Measurements from ENCODE around the gene RPL31.

Gene RPL31

DNA sequence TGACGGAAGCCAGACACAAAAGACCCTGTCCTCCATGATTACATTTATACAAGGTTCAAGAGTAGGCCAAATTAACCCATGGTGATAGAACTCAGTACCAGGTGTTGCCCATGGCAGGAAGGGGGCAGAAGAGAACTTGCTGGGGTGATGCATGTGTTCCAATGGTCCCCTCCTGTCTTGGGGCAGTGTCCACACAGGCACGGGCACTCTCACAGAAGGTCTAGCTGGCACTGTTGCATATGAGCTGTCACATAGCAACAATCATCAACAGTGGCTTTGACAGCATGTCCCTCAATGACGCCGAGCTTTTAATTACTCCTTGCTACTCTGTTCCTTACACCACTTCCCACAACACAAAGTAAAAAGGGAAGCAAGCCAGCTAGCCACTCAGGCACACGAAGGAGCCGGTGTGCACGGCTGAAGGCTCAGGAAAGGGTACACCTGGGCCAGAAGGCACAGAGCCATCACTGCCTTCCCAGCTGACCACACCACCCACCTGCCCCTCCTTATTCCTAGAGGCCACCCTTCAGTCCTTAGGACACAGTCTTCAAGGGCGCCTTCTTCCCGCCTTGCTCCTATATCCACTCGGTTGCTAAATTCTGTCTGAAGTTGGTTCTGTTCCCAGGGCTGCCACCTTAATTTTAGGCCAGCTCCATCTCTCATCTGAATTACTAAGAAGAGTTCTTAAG is 28.9 kb downstream of the RPL31 start:
- TF ChIP-seq BACH2 (CRISPR knock-in tag; IDR thresholded peaks at IDR 0.05; ENCODE audit: borderline replicate concordance) (no peak), ZFP3 (CRISPR knock-in tag; IDR thresholded peaks at IDR 0.05) (no peak), ZNF565 (CRISPR knock-in tag; conservative IDR thresholded peaks at IDR 0.05; ENCODE audit: low read depth) (no peak), ZC3H10 (CRISPR knock-in tag; IDR thresholded peaks at IDR 0.05) (no peak), TCF4 (CRISPR knock-in tag; IDR thresholded peaks at IDR 0.05; ENCODE audit: borderline replicate concordance) (no peak), ESRRG (CRISPR knock-in tag; IDR thresholded peaks at IDR 0.05) (no peak), PPARA (CRISPR knock-in tag; IDR thresholded peaks at IDR 0.05; ENCODE audit: borderline replicate concordance) (no peak), CSDC2 (CRISPR knock-in tag; IDR thresholded peaks at IDR 0.05) (no peak), OSR1 (CRISPR knock-in tag; IDR thresholded peaks at IDR 0.05) (no peak), TOX (CRISPR knock-in tag; IDR thresholded peaks at IDR 0.05; ENCODE audit: borderline replicate concordance) (no peak), ZNF8 (CRISPR knock-in tag; IDR thresholded peaks at IDR 0.05) (no peak), SNAI2 (CRISPR knock-in tag; IDR thresholded peaks at IDR 0.05) (no peak)
- TF ChIP-seq, protein P1, sequence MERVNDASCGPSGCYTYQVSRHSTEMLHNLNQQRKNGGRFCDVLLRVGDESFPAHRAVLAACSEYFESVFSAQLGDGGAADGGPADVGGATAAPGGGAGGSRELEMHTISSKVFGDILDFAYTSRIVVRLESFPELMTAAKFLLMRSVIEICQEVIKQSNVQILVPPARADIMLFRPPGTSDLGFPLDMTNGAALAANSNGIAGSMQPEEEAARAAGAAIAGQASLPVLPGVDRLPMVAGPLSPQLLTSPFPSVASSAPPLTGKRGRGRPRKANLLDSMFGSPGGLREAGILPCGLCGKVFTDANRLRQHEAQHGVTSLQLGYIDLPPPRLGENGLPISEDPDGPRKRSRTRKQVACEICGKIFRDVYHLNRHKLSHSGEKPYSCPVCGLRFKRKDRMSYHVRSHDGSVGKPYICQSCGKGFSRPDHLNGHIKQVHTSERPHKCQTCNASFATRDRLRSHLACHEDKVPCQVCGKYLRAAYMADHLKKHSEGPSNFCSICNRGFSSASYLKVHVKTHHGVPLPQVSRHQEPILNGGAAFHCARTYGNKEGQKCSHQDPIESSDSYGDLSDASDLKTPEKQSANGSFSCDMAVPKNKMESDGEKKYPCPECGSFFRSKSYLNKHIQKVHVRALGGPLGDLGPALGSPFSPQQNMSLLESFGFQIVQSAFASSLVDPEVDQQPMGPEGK (CRISPR knock-in tag; IDR thresholded peaks at IDR 0.05; ENCODE audit: borderline replicate concordance) = no peak
- TF ChIP-seq, protein P2, sequence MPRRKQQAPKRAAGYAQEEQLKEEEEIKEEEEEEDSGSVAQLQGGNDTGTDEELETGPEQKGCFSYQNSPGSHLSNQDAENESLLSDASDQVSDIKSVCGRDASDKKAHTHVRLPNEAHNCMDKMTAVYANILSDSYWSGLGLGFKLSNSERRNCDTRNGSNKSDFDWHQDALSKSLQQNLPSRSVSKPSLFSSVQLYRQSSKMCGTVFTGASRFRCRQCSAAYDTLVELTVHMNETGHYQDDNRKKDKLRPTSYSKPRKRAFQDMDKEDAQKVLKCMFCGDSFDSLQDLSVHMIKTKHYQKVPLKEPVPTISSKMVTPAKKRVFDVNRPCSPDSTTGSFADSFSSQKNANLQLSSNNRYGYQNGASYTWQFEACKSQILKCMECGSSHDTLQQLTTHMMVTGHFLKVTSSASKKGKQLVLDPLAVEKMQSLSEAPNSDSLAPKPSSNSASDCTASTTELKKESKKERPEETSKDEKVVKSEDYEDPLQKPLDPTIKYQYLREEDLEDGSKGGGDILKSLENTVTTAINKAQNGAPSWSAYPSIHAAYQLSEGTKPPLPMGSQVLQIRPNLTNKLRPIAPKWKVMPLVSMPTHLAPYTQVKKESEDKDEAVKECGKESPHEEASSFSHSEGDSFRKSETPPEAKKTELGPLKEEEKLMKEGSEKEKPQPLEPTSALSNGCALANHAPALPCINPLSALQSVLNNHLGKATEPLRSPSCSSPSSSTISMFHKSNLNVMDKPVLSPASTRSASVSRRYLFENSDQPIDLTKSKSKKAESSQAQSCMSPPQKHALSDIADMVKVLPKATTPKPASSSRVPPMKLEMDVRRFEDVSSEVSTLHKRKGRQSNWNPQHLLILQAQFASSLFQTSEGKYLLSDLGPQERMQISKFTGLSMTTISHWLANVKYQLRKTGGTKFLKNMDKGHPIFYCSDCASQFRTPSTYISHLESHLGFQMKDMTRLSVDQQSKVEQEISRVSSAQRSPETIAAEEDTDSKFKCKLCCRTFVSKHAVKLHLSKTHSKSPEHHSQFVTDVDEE (CRISPR knock-in tag; IDR thresholded peaks at IDR 0.05) = no peak
- TF ChIP-seq, protein P3, sequence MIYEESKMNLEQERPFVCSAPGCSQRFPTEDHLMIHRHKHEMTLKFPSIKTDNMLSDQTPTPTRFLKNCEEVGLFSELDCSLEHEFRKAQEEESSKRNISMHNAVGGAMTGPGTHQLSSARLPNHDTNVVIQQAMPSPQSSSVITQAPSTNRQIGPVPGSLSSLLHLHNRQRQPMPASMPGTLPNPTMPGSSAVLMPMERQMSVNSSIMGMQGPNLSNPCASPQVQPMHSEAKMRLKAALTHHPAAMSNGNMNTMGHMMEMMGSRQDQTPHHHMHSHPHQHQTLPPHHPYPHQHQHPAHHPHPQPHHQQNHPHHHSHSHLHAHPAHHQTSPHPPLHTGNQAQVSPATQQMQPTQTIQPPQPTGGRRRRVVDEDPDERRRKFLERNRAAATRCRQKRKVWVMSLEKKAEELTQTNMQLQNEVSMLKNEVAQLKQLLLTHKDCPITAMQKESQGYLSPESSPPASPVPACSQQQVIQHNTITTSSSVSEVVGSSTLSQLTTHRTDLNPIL (CRISPR knock-in tag; IDR thresholded peaks at IDR 0.05; ENCODE audit: low read depth) = no peak
- no peak for ATAC-seq

DNA sequence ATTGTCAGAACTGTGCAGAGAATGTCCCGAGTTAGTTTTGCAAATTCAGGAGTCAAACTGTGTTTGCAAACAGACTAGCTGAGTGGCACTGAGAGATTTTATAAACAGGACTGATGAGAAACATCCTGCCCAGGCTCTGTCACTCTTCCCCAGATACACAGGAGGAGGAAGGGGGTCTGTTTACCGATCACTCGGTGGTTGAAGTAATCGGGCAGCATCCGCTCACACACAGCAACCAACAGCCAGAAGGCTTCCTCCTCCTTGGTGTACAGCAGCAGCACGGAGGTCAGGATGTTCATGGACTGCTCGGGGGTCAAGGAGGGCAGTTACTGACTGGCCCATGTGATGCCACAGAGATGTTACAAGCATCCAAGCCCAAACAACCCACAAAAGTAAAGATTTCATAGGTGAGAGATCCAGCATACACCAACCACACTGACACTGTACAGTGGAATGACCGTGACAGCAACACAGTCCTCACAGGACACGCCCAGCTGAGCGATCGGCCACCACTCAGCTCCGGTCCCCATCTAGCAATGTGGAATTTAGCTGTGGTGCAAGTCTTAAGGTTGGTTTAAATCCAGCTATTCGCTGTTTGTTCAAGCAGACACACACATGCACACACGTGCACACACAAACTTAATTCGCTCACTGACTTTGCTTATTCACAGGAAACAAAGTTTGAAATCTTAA is 30.1 kb downstream of the RPL31 start:
- no peak for TF ChIP-seq RARB (CRISPR knock-in tag; IDR thresholded peaks at IDR 0.05)
- no peak for TF ChIP-seq ZC3H10 (CRISPR knock-in tag; IDR thresholded peaks at IDR 0.05)
- no peak for TF ChIP-seq ARNTL (CRISPR knock-in tag; IDR thresholded peaks at IDR 0.05; ENCODE audit: borderline replicate concordance, low read depth)
- TF ChIP-seq TCF4 (CRISPR knock-in tag; IDR thresholded peaks at IDR 0.05; ENCODE audit: borderline replicate concordance) = no peak
- TF ChIP-seq SNAI2 (CRISPR knock-in tag; IDR thresholded peaks at IDR 0.05) = no peak
- TF ChIP-seq, protein P4, sequence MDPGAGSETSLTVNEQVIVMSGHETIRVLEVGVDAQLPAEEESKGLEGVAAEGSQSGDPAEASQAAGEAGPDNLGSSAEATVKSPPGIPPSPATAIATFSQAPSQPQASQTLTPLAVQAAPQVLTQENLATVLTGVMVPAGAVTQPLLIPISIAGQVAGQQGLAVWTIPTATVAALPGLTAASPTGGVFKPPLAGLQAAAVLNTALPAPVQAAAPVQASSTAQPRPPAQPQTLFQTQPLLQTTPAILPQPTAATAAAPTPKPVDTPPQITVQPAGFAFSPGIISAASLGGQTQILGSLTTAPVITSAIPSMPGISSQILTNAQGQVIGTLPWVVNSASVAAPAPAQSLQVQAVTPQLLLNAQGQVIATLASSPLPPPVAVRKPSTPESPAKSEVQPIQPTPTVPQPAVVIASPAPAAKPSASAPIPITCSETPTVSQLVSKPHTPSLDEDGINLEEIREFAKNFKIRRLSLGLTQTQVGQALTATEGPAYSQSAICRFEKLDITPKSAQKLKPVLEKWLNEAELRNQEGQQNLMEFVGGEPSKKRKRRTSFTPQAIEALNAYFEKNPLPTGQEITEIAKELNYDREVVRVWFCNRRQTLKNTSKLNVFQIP (CRISPR knock-in tag; IDR thresholded peaks at IDR 0.05; ENCODE audit: borderline replicate concordance, low read depth) = no peak
- TF ChIP-seq ZFP3 (CRISPR knock-in tag; IDR thresholded peaks at IDR 0.05) = no peak
- TF ChIP-seq, protein P5, sequence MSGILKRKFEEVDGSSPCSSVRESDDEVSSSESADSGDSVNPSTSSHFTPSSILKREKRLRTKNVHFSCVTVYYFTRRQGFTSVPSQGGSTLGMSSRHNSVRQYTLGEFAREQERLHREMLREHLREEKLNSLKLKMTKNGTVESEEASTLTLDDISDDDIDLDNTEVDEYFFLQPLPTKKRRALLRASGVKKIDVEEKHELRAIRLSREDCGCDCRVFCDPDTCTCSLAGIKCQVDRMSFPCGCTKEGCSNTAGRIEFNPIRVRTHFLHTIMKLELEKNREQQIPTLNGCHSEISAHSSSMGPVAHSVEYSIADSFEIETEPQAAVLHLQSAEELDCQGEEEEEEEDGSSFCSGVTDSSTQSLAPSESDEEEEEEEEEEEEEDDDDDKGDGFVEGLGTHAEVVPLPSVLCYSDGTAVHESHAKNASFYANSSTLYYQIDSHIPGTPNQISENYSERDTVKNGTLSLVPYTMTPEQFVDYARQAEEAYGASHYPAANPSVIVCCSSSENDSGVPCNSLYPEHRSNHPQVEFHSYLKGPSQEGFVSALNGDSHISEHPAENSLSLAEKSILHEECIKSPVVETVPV (CRISPR knock-in tag; IDR thresholded peaks at IDR 0.05) = no peak
- TF ChIP-seq ZNF70 (CRISPR knock-in tag; IDR thresholded peaks at IDR 0.05) = no peak
- no peak for TF ChIP-seq BACH2 (CRISPR knock-in tag; IDR thresholded peaks at IDR 0.05; ENCODE audit: borderline replicate concordance)
- no peak for TF ChIP-seq ESRRG (CRISPR knock-in tag; IDR thresholded peaks at IDR 0.05)
- TF ChIP-seq GLIS3 (CRISPR knock-in tag; IDR thresholded peaks at IDR 0.05) = no peak
- TF ChIP-seq, protein P3 (CRISPR knock-in tag; IDR thresholded peaks at IDR 0.05; ENCODE audit: low read depth) = no peak
- no peak for TF ChIP-seq ZNF8 (CRISPR knock-in tag; IDR thresholded peaks at IDR 0.05)
- no peak for TF ChIP-seq ZNF565 (CRISPR knock-in tag; conservative IDR thresholded peaks at IDR 0.05; ENCODE audit: low read depth)
- no peak for TF ChIP-seq TOX (CRISPR knock-in tag; IDR thresholded peaks at IDR 0.05; ENCODE audit: borderline replicate concordance)
- TF ChIP-seq, protein P1 (CRISPR knock-in tag; IDR thresholded peaks at IDR 0.05; ENCODE audit: borderline replicate concordance) = no peak
- TF ChIP-seq PPARA (CRISPR knock-in tag; IDR thresholded peaks at IDR 0.05; ENCODE audit: borderline replicate concordance) = no peak
- TF ChIP-seq CSDC2 (CRISPR knock-in tag; IDR thresholded peaks at IDR 0.05) = no peak
- TF ChIP-seq ISL1 (CRISPR knock-in tag; IDR thresholded peaks at IDR 0.05) = no peak
- ATAC-seq = no peak

Data from SK-N-SH treated with all-trans-retinoic acid at 6 μM for 48 hours (cell line).